K562 (cell line): Measurements from ENCODE around the gene TMEM243. TPM values are rescaled to one million over a fixed set of nuclear protein-coding genes. Genes with fewer than 3 reads are reported as not detected.
A peak's percentile ranks its signal among the peaks of the same experiment; 100 is the strongest.

Source experiments
- ARID2 ChIP-seq: fragments of 450-650 bp; IDR thresholded peaks from 2 replicates; pipeline ENCODE4 v1.6.1; 2017; ENCODE audit warnings: antibody characterized with exemption, mild to moderate bottlenecking
- DNMT1 ChIP-seq: fragments of 450-650 bp; IDR thresholded peaks from 2 replicates; pipeline ENCODE4 v1.6.1; 2016; ENCODE audit warnings: antibody characterized with exemption, mild to moderate bottlenecking
- FOXK1 ChIP-seq: sonication (generic); formaldehyde crosslinking; IDR thresholded peaks from 2 replicates; pipeline ENCODE4 v1.8.0; 2022; ENCODE audit warnings: missing genetic modification reagents, mild to moderate bottlenecking, borderline replicate concordance
- HMGN3 ChIP-seq: IDR thresholded peaks from 2 replicates; pipeline ENCODE4 v1.6.1; 2011; ENCODE audit warnings: borderline replicate concordance, low read depth, mild to moderate bottlenecking, mixed read lengths, low read length; ENCODE audit not compliant: insufficient read length; ENCODE audit errors: extremely low read depth
- JUN ChIP-seq, 2 experiments: sonication (generic) in 1 of 2; formaldehyde crosslinking in 1 of 2; IDR thresholded peaks; 2 replicates each; pipeline versions ENCODE4 v1.6.1 to v1.8.0; 2012 to 2022; ENCODE audit warnings: borderline replicate concordance in 2 of 2, mild to moderate bottlenecking in 2 of 2, improper control_type of control experiment in 1 of 2, low read depth in 1 of 2, low read length in 1 of 2, missing genetic modification reagents in 1 of 2
- NFRKB ChIP-seq: fragments of 450-650 bp; IDR thresholded peaks from 2 replicates; pipeline ENCODE4 v1.6.1; 2016; ENCODE audit warnings: low read depth
- PKNOX1 ChIP-seq: fragments of 450-650 bp; IDR thresholded peaks from 2 replicates; pipeline ENCODE4 v1.6.1; 2016
- PREB ChIP-seq: sonication (generic); formaldehyde crosslinking; IDR thresholded peaks from 2 replicates; pipeline ENCODE4 v1.8.1; 2023; ENCODE audit warnings: mild to moderate bottlenecking, missing genetic modification reagents
- SFPQ ChIP-seq: fragments of 200-400 bp; formaldehyde crosslinking; IDR thresholded peaks from 2 replicates; pipeline ENCODE4 v1.6.1; 2017; ENCODE audit warnings: mild to moderate bottlenecking, low read depth, low read length, moderate library complexity
- TAF1 ChIP-seq: IDR thresholded peaks from 2 replicates; pipeline ENCODE4 v1.6.1; 2011; ENCODE audit warnings: mild to moderate bottlenecking, low read length, moderate library complexity; ENCODE audit not compliant: insufficient read depth, control insufficient read depth, severe bottlenecking; ENCODE audit errors: extremely low read depth
- TBL1XR1 ChIP-seq, 2 experiments: IDR thresholded peaks; 2 replicates each; pipeline ENCODE4 v1.6.1; 2012; ENCODE audit warnings: improper control_type of control experiment in 2 of 2, low read length in 2 of 2, mild to moderate bottlenecking in 1 of 2
- THAP12 ChIP-seq: fragments of 250-450 bp; sonication (Bioruptor Pico); IDR thresholded peaks from 2 replicates; pipeline ENCODE4 v1.9.0; 2021; ENCODE audit warnings: mild to moderate bottlenecking, inconsistent platforms
- ZKSCAN8 ChIP-seq: fragments of 200-800 bp; sonication (Bioruptor generic); IDR thresholded peaks from 2 replicates; pipeline ENCODE4 v1.6.1; 2016; ENCODE audit warnings: missing genetic modification characterization, missing compliant biosample characterization
- ZNF77 ChIP-seq: fragments of 250-450 bp; sonication (Bioruptor Pico); IDR thresholded peaks from 2 replicates; pipeline ENCODE4 v1.5.0; 2020
- polyA plus RNA-seq, 8 experiments: library from polyadenylated mRNA; depleted of rRNA in 4 of 8; stranded (reverse) in 5 of 8; unstranded in 3 of 8; fragments of >200 nt; fragmentation: Nextera tagmentation in 2 of 8; fragmentation: Illumina TruSeq in 1 of 8; extraction: Ambion mirVana in 2 of 8; extraction: Trizol in 1 of 8; gene quantifications; 2 replicates each; pipeline versions ENCODE4 v1.2.1 to v1.2.3, GENCODE V29; 2011 to 2014; ENCODE audit warnings: inconsistent platforms in 1 of 8, missing spikeins in 1 of 8
- total RNA-seq, 7 experiments: library from RNA; depleted of rRNA in 6 of 7; stranded (reverse); fragments of >200 nt in 6 of 7; fragmentation: Illumina TruSeq in 2 of 7; extraction: Trizol in 2 of 7; gene quantifications; 2 replicates each; pipeline versions ENCODE4 v1.2.1 to v1.2.3, GENCODE V29; 2011 to 2021; ENCODE audit warnings: low replicate concordance in 1 of 7

Gene TMEM243
- total and polyA plus RNA-seq, 9 of the 15 experiments (the other 6 are each of a cell fraction or from before 2014, with no cell fraction given): 3.9 to 8.6 (median 6.1) TPM

- TF ChIP-seq JUN (IDR thresholded peaks at IDR 0.05; ENCODE audit: borderline replicate concordance, low read depth, low read length): peak; percentile 30; the same call in 1 of the 2 replicates
- no peak for TF ChIP-seq JUN (CRISPR knock-in tag; IDR thresholded peaks at IDR 0.05; ENCODE audit: borderline replicate concordance)
- no peak for TF ChIP-seq DNMT1
- TF ChIP-seq NFRKB: peak; percentile 98
- peak; percentile 94 for TF ChIP-seq TAF1
- TF ChIP-seq FOXK1 (CRISPR knock-in tag): 0 out of 2 replicates have a peak, but pooled peaks have one; percentile 75
- TF ChIP-seq THAP12: peak; percentile 86; the same call in 1 of the 2 replicates
- TF ChIP-seq ARID2: peak; percentile 63; the same call in 1 of the 2 replicates
- TF ChIP-seq HMGN3: peak; percentile 83
- TF ChIP-seq TBL1XR1 (IDR thresholded peaks at IDR 0.05; ENCODE audit: low read length in 2 of 2): peak; percentile 2 to 63; a peak in 3 of 4 replicates
- TF ChIP-seq PKNOX1: peak; percentile 74
- TF ChIP-seq ZKSCAN8 (CRISPR knock-in tag): no peak
- no peak for TF ChIP-seq ZNF77
- peak; percentile 86; the same call in 1 of the 2 replicates for TF ChIP-seq PREB (CRISPR knock-in tag)
- TF ChIP-seq SFPQ: no peak
Measured at GRCh38 chr7:87152112-87152896, 67.2 kb downstream of the TMEM243 start, which contains the start of gene DMTF1 (continued).
